HG03342 (cell line): ENCODE data around the gene IWS1.
"Not testable (repeated sequence)": the region's sequence is repeated elsewhere in the genome, so short reads cannot be mapped to it uniquely, and the experiment has no call there.

Experiments
- ATAC-seq: cut with Tn5 transposase; IDR thresholded peaks from one replicate; pipeline ENCODE4 v1.9.1; 2021; ENCODE audit warnings: mild to moderate bottlenecking, moderate library complexity; ENCODE audit not compliant: unreplicated experiment

Gene IWS1

DNA sequence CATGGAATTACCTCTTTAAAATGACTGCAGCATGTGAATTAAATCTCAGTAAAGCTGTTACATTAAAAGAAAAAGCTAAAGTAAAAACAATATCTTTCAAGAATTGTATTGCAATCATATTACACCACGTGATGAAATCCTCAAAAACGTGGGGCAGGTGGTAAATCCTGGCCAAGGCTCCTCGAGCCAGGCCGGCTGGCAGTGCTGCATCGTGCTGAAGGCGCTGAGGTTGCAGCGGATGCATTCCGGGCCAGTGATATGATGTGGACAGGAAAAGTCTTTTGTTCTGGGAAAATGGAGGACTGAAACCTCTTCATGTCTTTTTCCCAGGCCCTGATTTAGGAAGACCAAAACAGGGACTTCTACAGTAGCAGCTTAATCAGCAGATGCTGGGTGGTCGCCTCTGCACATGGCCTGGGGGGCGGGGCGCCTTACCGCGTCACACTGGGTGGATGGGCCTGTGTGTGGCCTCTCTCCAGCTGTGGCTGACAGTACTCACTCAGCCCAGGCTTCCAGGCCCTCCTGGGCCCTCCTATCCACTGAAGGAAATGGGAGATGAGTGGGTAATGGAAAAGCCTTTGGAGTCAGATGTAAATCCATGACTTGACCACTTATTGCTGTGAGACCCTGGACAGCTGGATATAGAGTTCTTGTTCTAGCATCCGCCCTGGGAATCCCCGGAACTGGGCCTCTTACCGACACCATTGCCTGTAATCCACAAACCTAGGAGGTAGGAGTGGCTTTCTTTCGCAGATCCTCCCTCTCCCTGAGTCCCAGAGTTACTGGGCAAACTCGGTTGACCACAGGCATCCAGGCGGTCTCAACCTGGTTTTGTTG, 62.9 kb downstream of the IWS1 start:
- ATAC-seq: no peak

DNA sequence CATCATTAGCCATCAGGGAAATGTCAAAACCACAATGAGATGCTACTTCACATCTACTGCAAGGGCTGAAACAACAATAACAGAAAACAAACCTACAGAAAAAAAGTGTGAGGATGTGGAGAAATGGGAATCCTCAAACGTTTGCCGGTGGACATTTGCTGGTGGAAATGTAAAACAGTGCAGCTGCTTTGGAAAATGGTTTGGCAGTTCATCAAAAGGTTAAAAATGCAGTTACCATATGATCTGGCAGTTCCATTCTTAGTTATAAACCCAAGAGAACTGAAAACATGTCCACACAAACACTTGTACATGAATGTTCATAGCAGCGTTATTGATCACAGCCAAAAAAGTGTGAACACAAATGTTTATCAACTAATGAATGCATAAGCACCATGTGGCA, 63.8 kb downstream of the IWS1 start:
- ATAC-seq: no peak

DNA sequence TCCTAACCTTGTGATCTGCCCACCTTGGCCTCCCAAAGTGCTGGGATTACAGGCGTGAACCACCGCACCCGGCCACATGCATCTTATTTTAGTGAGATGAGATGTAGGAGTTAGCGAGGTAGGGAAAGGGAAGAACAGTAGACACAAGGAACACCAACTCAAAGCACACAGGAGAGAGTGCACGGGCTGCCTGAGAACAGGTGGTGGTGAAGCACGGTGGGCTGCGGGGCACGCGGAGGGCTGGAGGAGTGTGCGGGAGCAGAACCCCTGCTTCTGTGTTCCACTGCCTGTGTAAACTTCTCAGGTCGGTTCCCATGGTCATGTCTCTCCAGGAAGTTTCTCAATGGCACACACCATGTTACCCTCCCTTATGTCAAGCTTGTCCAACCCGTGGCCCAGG, 69.3 kb downstream of the IWS1 start:
- ATAC-seq: no peak

DNA sequence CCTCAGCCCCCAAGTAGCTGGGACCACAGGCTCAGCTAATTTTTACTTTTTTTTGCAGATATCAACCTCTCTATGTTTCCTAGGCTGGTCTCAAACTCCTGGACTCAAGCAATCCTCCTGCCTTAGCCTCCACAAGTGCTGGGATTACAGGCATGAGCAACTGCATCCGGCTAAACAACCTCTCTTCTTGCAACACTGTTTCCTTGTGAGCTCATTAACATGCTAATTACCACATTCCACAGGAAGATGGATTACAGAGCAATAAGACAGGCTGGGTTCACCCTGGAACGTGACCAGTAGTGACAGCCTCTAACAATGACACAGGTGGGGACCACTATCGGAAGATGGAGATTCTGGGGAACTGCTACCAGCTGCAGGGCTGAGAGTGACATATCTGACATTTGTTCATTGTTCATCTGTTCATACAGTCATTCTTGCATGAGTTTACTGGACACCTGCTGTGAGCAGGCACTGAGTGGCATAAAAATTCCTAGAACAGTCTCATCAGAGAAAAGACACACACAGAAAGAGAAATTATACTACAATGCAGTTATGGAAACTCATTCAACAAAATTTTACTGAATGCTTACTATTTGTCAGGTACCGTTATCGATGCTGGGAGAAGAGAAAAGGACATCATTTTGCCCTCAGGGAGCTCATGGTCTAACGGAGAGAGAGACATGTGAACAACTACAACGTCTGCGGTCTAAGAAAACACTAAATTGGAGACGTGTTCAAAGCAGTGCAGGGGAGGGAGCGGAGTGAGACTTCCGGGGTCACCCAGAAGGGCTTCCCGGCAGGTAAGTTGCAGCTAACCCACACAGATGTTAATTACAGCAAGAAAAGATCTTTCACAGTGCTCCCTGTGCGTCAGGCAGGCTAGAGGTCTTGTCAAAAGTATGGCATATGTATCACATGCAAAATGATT, 70.5 kb downstream of the IWS1 start:
- ATAC-seq: no peak

DNA sequence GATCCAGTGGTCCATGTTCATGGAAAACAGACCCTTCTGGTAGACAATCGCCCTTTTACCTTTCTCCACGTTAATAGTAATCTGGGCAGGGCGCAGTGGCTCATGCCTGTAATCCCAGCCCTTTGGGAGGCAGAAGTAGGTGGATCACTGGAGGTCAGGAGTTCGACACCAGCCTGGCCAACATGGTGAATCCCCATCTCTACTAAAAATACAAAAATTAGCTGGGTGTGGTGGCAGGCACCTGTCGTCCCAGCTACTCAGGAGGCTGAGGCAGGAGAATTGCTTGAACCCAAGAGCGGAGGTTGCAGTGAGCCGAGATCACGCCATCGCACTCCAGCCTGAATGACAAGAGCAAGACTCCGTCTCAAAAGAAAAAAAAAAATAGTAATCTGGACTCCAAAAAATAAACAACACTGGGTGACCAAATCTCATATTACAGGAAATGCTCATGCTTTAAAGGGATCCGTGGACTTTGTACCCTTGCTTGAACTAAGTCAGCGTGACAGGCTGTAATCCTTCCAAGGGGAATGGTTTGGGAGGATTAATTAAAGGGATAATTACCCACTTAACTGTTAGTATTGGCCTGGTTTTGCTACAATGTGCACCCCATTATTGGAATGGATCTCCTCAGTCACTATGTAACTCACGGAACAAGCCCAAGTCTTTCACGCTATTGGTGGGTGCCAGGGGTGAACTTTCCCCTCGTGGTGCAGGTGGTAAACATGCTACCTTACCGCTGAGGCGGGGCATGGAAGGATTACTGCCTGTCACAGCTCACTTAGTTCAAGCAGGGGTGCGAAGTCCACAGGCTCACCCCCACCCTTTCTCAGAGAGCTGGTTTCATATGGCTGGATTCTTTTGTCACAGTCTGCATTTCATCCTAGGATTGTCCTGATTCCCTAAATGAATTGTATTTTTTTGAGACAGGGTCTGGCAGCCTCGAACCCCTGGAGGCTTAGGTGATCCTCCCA, 71.4 kb downstream of the IWS1 start:
- no peak for ATAC-seq

DNA sequence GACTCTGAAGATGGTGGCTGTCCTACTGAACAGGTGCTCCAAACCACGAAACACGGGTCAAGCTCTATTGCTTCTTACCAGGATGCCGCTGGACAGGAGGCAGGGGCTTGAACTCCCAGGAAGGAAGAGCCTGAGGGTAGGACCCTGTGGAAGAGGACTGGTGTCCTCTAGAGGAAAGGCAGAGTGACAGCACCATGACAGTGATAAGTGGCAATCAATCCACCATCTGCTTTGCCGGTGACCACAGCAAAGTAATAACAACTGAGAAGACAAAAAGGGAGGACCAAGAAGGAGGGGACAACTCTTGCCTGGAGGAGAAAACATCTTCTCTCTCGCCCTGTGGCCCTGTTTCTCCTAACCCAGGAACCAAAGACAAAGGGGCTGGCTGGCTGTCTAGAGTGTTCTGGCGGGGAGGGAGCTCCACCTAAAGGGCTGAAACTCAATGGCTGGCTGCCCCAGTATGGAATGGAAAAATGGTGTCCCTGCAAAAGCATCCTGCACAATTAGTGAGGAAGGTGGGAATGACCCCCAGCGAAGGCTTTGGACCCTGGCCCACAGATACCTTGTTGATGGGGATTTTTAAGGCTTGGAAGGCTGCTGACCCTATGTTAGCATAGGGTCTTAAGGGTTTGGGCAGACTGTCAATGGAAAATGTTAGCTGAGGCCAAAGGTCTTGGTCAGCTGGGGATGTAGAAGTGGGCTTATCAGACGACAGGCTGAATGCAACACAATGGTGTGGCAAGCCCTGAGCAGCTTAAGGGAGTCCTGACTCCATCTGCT, 72.7 kb downstream of the IWS1 start:
- ATAC-seq: no peak

DNA sequence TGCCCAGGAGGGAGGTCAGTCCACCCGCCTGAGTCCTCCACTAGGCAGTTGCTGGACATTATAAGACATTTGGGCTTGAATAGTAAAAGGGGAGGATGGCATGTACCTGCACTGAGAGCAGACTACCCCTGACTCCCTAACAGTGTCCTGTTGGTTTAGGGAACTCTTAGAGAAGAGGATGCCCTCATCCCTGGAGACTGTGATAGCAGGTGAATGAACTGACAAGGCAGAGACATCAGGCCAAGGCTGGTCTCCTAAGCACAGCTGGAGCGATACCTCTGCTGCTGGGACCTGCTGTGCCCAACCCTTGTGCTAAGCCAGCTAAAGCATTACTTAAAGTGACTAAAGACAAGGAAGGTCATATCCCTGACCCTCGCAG, 73.3 kb downstream of the IWS1 start:
- ATAC-seq: no peak

DNA sequence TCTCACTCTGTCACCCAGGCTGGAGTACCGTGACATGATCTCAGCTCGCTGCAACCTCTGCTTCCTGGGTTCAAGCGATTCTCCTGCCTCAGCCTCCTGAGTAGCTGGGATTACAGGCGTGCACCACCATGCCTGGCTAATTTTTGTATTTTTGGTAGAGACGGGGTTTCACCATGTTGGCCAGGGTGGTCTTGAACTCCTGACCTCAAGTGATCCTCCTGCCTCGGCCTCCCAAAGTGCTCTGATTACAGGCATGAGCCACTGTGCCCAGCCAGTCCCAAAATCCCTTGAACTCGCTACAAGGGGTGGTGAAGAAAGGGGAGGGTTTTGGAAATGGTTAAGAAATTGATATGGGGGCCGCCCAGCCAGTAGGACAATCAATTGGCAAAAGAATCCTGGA, 73.9 kb downstream of the IWS1 start:
- not testable (repeated sequence) for ATAC-seq

DNA sequence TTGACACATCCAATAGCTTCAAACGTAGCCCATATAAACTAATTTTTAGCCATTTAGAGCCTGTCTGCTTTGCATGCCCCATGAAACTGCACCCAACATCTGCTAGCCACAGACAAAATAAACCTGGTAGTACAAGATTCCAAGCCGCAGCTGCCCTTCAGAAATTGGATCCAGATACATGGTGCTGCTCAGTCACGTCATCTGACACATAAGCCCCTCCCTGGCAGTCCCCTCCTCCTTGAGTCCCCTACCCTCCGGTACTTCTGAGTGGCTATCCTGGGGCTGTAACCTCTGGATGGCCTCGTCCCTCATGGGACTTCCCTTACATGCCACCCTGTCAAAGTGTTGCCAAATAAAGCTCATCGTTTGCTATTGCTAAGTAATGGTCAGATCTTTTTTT, 74.3 kb downstream of the IWS1 start:
- ATAC-seq: no peak

DNA sequence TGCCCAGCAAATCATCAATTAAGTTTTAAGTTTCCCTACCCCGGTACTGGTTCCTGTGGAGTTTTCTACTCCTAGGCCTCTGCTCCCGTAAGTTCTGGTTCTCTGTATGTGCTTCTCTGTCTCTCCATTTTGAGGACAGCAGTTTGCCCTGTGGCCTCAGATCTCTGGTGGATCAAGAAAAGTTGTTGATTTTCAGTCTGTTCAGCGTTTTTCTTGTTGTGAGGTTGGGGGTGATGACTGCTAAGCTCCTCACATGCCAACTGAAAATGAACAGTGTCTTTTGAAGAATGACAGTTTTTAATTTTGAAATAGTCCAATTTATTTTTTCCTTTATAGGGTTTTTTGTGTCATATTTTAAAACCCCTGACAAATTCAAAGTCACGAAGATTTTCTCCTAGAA, 76.4 kb downstream of the IWS1 start:
- no peak for ATAC-seq

DNA sequence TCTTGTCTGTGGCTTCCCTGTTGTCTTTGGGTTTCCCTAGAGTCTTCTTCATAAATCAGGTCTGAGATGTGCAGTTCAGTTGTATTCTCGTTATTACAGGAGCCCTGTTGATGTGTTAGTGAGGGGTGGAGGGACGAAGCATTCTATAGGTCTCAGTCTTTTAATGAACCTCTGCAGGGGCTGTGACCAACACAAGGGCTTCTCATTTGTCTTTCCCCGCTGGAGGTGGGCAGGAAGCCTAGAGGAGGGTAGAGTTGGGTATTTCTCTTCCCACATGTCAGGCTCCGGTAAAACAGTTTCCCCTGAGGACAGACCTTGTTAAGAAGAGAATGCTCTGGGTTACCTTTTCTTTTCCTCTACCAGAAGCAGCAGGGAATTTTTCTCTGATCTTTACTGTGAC, 76.9 kb downstream of the IWS1 start:
- no peak for ATAC-seq

DNA sequence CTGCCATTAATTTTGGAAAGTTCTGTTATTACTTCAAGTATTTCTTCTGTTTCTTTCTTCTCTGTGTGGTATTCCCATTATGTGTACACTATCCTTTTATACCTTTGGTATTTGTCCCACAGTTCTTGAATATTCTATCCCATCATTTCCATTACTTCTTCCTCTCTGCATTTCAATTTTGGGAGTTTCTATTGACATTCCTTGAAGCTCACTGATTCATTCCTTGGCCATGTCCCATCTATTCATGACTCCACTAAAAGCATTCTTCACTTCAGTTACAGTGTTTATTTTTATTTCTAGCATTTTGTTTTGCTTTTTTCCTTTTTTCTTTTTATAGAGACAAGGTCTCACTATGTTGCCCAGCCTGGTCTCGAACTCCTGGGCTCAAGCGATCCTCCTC, 77.8 kb downstream of the IWS1 start:
- ATAC-seq: no peak

DNA sequence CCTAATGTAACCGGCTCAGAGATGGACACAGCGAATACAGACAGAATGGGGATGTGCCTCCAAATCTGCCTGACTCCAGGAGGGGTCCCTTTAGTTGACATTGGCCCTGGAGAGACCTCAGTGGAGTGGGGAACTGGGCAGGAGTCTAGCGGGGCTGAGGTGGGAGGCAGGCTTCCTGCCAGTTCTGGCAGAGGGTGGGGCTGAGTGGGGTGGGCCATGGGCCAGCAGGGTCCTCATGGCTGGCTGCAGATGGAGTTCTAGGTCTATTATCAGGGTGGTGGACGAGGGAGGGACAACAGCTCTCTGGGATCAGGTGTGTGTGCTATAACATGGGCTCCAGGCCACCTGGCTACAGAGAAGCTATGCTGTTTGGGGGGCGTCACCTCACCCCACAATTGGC, 86.9 kb downstream of the IWS1 start:
- ATAC-seq: no peak

DNA sequence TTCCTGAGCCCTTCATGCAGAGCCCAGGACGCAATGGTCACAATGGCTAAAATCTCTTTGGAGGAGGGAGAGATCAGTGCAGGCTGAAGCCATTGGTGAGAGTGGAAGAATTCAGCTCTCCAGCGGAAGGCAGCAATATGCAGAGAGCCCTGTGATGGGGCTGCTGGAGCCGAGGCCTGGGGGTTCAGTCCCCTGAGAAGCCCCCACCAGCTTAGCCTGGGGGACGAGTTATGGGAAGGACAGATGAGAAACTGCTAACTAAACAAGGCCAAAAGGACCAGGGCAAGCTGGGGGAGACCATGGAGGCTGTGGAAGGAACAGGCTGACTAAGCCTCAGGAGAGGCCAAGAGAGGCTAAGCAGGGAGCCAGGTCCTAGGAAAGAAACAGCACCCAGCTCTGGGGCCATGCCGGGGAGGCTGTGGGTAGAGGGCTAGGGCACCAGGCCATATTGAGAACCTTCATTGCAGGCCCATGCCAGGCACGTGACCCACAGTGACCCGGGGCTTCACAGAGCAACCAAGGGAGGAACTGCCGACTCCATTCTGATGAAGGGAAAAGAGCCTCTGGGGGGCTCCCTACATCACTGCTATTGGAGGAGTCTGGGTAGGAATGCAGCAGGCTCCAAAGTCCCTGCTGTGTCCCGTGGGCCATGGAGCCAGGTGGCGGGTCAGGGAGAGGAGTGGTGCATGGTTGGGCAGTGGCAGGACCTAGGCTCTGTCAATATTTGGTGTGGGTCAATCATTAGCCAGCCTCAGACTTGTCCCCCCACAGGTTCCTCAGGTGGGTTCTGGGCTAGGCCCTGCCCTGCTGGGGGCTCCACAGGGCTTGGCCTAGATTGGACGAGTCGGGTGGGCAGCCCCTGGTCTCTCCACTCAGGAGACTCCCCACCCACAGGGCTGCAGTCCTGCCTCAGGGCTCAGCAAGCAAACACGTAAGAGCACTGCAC, 88.2 kb downstream of the IWS1 start:
- no peak for ATAC-seq

DNA sequence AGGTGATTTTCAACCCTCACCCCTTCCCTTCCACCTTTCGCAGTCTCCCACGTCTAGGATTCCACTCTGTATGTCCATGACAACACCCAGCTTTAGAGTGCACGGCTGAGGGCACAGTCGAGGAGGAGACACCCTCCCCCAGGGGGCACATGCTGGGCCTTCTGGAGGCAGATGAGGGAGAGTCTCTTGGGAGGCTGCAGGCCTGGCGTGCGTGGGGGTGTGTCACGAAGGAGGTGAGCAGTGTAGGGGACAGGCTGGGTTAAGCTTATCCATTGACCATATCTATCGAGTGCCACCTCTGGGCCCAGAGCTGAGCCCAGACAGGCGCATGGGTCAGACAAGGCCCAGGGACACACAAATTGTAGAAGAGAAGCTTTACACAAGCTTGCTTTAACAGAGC, 89.2 kb downstream of the IWS1 start:
- no peak for ATAC-seq

DNA sequence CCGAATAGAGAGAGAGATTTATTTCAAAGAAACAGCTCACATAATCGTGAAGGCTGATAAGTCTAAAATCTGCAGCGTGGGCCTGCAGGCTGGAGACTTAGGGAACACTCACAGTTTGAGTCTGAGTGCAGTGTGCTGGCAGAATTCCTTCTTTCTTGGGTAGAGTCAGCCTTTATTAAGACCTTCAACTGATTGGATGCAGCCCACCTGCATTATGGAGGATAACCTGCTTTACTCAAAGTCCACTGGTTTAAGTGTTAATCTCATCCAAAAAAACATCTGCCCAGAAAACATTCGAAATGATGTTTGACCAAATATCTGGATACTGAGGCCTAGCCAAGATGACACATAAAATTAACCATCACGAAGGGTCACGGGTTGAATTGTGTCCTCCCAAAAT, 91.8 kb downstream of the IWS1 start:
- ATAC-seq: no peak

DNA sequence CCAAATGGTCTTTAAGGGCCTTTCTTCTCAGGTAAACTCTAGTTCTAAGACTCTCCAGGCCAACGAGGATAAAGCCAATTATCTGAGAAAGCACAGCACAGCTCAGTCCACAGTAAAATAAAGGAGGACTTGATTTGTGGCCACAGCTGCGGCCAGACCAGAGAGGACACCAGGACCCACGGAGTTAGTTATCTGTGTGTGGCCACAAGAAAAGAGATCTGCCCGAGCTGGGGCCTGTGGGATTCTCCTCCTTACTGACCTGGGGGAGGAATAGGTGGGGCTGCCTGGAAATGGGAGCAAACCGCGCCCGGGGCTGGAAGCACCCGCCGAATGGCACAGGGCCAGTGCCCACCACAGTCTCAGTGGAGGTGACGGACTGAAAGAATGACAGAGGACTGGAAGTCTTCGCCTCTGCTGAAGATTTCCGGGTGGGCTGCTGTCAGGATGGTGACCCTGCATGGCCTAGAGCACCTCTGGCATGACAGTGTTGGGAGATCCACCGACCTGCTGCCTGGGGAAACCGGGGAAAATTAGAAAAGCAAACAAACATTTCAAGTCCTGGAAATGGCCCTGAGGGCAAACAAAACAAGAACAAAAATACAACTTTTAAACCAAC, 94.8 kb downstream of the IWS1 start:
- ATAC-seq: no peak
